HL-60 (cell line): ENCODE measurements around the gene RPAP2.
"Not testable (repeated sequence)": the region's sequence is repeated elsewhere in the genome, so short reads cannot be mapped to it uniquely, and the experiment has no call there.

ENCODE experiments used
- DNase-seq, 2 experiments: peaks; one replicate each; pipeline ENCODE4 v3.0.0-alpha.2; 2010 to 2020; ENCODE audit warnings: low read depth in 1 of 2, low spot score in 1 of 2
- H3K27ac ChIP-seq: fragments of 250-450 bp; sonication (Bioruptor Pico); replicated peaks from 2 replicates; pipeline ENCODE4 v1.5.1; 2020; ENCODE audit warnings: mild to moderate bottlenecking, moderate library complexity
- H3K27me3 ChIP-seq: fragments of 250-450 bp; sonication (Bioruptor Pico); 2 replicates; pipeline ENCODE4 v1.5.1; 2021; ENCODE audit warnings: mild to moderate bottlenecking, moderate library complexity; ENCODE audit not compliant: insufficient read depth, poor library complexity, severe bottlenecking
- H3K4me3 ChIP-seq: replicated peaks from 2 replicates; pipeline ENCODE4 v1.5.1; 2011; ENCODE audit warnings: mild to moderate bottlenecking, control low read depth, low read length; ENCODE audit not compliant: insufficient read depth
- GABPA ChIP-seq: IDR thresholded peaks from 2 replicates; pipeline ENCODE4 v1.6.1; 2012; ENCODE audit warnings: low read depth
- POLR2AphosphoS5 ChIP-seq: IDR thresholded peaks from 2 replicates; pipeline ENCODE4 v1.6.1; 2012; ENCODE audit warnings: low read depth
- SPI1 ChIP-seq: IDR thresholded peaks from 2 replicates; pipeline ENCODE4 v1.6.1; 2012; ENCODE audit warnings: low read depth, mild to moderate bottlenecking, borderline replicate concordance
- TF ChIP-seq, protein P1 (sequence below): IDR thresholded peaks from 2 replicates; pipeline ENCODE4 v1.6.1; 2012; ENCODE audit warnings: low read depth; ENCODE audit not compliant: insufficient replicate concordance
- TF ChIP-seq, protein P2 (sequence below): IDR thresholded peaks from one replicate; pipeline ENCODE4 v1.5.1; 2011; ENCODE audit warnings: low read length, control low read depth, inconsistent platforms; ENCODE audit not compliant: insufficient read depth

Gene RPAP2

DNA sequence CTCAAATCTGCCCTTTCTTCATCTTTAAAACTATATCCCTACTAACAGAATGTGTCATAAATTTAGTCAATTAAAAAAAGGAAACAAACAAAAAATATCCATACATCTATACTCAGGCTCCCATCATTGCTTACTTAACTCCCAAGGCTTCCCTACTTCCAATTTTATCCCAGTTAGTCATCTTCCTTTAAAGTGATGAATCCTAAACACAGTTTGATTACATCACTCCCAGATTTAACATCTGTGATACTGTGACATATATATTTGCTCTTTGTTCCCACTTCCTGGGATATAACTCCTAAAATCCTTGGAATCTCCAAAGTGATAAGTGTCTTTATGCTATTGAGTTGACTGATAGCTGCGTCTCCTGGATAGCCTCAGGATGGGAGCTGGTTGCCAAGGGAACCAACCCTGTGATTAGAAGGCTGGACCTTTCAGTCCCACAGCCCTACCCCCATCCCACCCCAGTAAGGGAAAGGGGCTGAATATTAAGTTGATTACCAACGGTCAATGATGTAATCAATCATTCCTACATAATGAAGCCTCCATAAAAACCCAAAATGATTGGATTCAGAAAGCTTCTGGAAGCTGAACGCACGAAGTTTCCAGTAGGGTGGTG is 21.6 kb upstream of the RPAP2 start:
- Histone ChIP-seq H3K4me3 (no peak overlapping the region), H3K27me3 (no peaks in the 10 kb centered on the region), H3K27ac (no peak overlapping the region)
- TF ChIP-seq, protein P1, sequence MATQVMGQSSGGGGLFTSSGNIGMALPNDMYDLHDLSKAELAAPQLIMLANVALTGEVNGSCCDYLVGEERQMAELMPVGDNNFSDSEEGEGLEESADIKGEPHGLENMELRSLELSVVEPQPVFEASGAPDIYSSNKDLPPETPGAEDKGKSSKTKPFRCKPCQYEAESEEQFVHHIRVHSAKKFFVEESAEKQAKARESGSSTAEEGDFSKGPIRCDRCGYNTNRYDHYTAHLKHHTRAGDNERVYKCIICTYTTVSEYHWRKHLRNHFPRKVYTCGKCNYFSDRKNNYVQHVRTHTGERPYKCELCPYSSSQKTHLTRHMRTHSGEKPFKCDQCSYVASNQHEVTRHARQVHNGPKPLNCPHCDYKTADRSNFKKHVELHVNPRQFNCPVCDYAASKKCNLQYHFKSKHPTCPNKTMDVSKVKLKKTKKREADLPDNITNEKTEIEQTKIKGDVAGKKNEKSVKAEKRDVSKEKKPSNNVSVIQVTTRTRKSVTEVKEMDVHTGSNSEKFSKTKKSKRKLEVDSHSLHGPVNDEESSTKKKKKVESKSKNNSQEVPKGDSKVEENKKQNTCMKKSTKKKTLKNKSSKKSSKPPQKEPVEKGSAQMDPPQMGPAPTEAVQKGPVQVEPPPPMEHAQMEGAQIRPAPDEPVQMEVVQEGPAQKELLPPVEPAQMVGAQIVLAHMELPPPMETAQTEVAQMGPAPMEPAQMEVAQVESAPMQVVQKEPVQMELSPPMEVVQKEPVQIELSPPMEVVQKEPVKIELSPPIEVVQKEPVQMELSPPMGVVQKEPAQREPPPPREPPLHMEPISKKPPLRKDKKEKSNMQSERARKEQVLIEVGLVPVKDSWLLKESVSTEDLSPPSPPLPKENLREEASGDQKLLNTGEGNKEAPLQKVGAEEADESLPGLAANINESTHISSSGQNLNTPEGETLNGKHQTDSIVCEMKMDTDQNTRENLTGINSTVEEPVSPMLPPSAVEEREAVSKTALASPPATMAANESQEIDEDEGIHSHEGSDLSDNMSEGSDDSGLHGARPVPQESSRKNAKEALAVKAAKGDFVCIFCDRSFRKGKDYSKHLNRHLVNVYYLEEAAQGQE = no peak
- TF ChIP-seq SPI1 = no peak
- DNase-seq = no peak

DNA sequence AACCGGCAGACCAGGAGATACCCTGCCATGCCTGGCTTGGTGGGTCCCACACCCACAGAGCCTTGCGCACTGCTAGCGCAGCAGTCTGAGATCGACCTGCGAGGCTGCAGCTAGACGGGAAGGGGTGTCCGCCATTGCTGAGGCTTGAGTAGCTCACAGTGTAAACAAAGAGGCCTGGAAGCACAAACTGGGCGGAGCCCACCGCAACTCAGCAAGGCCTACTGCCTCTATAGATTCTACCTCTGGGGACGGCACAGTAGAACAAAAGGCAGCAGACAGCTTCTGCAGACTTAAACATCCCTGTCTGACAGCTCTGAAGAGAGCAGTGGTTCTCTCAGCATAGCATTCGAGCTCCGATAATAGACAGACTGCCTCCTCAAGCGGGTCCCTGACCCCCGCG is 19.1 kb upstream of the RPAP2 start:
- not testable (repeated sequence) for DNase-seq, H3K27ac ChIP-seq, H3K27me3 ChIP-seq, H3K4me3 ChIP-seq

DNA sequence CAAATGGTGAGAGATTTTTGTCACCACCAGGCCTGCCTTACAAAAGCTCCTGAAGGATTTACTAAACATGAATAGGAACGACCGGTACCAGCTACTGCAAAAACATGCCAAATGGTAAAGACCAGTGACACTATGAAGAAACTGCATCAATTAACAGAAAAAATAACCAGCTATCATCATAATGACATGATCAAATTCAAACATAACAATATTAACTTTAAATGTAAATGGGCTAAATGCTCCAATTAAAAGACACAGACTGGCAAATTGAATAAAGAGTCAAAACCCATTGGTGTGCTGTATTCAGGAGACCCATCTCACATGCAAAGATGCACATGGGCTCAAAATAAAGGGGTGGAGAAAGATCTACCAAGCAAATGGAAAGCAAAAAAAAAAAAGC is 17.4 kb upstream of the RPAP2 start:
- H3K27ac ChIP-seq, H3K4me3 ChIP-seq, DNase-seq, H3K27me3 ChIP-seq: not testable (repeated sequence)

DNA sequence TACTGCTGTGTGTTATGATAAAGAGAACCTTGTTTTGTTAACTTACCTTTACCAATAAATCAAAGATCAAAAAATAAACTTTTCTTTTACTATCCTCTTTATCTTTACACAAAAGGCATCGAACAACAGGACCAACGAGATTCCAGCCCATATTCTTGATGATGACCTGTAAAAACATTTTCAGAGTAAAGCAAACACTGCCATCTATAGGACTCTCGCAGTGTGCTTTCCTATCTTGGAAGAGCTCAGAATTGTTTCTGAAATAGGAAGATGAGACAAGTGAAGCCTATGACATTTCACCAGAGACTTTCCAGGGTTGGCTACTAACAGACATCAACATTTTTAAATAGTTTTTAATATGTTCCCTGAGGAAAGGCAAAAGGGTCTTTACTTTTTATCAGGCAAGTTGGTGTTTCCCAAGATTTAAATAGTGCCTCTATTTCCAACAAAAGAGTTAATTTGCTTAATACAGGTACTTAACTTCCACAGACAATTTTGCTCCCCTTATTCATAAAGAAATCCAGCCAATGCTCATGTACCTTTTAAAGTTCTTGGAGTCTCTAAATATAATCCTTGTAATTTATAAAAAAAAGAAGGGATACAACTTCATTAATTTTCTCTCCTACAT is 7.4 kb upstream of the RPAP2 start:
- Histone ChIP-seq H3K4me3 (no peak overlapping the region), H3K27ac (no peak overlapping the region), H3K27me3 (no peaks in the 10 kb centered on the region)
- DNase-seq = peak in 1 of 2 experiments; percentile 34
- TF ChIP-seq, protein P1 = no peak
- no peak for TF ChIP-seq POLR2AphosphoS5
- no peak for TF ChIP-seq SPI1
- TF ChIP-seq, protein P2, sequence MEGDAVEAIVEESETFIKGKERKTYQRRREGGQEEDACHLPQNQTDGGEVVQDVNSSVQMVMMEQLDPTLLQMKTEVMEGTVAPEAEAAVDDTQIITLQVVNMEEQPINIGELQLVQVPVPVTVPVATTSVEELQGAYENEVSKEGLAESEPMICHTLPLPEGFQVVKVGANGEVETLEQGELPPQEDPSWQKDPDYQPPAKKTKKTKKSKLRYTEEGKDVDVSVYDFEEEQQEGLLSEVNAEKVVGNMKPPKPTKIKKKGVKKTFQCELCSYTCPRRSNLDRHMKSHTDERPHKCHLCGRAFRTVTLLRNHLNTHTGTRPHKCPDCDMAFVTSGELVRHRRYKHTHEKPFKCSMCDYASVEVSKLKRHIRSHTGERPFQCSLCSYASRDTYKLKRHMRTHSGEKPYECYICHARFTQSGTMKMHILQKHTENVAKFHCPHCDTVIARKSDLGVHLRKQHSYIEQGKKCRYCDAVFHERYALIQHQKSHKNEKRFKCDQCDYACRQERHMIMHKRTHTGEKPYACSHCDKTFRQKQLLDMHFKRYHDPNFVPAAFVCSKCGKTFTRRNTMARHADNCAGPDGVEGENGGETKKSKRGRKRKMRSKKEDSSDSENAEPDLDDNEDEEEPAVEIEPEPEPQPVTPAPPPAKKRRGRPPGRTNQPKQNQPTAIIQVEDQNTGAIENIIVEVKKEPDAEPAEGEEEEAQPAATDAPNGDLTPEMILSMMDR = peak; percentile 53
- TF ChIP-seq GABPA = no peak

DNA sequence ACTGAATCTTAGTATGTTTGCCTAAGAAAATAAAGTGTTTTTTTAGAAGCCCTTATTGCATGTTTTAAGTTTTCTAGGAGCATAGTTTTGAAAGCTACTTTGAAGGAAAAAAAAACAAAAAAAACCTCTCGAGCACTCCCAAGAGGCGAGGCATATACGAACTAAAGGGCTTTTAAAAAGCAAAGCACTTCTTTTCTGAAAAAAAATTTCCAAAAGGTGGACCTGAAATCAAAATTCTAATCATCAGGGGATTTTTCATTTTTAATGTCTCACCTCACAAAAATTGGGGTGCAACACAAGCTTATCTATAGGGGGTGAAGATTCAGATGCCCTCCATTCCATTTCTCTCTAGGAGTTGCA is 666 bp upstream of the RPAP2 start:
- peak overlapping the region; percentile 92 for H3K4me3 ChIP-seq
- no peak for TF ChIP-seq POLR2AphosphoS5
- TF ChIP-seq GABPA = no peak
- H3K27me3 ChIP-seq = no peaks in the 10 kb centered on the region
- H3K27ac ChIP-seq = peak overlapping the region; percentile 94
- DNase-seq = no peak

DNA sequence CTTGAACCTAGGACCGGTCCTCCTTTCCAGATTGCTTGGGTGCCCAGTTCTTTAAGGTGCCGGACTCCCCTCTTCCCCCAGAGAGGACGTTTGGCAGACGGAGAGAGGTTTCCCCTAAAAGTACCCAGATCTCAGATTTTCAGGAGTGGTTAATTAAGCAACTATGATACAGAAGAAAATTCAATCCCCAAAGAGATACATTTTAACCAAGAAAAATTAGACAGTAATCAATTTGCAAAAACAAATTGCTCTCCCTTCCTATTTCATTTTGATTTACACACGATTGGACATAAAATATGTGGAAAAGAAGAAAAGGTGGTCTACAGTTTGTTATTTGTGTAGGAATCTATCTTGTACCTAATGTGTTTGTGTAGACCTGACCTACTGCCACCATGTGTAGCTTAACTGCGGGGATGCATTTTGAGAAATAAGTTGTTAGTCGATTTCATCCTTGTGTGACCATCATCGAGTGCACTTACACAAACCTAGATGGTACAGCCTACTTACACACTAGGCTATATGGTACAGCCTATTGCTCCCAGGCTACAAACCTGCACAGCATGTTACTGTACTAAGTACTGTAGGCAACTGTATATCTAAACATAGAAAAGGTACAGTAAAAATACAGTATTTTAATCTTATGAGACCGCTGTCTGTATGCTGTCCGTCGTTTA is 755 bp downstream of the RPAP2 start:
- TF ChIP-seq, protein P1 = no peak
- TF ChIP-seq SPI1 (no peak), GABPA (no peak), POLR2AphosphoS5 (no peak)
- TF ChIP-seq, protein P2 = no peak
- Histone ChIP-seq H3K4me3 (peak overlapping the region; percentile 92), H3K27ac (peak overlapping the region; percentile 94), H3K27me3 (no peaks in the 10 kb centered on the region)
- no peak for DNase-seq
